ENCODE results near the gene APEH.

Gene APEH

DNA sequence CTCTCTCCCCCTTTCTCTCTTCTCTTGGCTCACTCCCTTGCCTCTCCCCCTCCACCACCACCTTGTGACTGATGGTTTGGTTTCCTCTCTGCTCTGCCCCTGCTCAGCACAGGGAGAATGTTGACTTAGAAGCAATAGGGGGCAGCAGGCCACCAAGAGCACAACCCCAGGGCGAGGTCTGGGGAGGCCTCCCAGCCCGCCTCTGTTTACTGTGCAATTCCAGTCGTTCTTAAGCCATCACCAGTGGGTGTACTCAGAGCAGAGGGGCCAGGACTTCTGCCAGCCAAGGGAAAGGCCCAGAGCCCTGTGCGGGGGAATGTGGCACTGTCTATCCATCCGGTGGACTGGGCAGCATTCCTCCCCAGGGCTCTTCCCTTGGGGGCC lies 5.7 kb upstream of the APEH start:
- H3K9ac ChIP-seq (ENCODE audit: insufficient read length) = no peak overlapping the region
- DNase-seq (ENCODE audit: low read depth, low spot score) = no peak

DNA sequence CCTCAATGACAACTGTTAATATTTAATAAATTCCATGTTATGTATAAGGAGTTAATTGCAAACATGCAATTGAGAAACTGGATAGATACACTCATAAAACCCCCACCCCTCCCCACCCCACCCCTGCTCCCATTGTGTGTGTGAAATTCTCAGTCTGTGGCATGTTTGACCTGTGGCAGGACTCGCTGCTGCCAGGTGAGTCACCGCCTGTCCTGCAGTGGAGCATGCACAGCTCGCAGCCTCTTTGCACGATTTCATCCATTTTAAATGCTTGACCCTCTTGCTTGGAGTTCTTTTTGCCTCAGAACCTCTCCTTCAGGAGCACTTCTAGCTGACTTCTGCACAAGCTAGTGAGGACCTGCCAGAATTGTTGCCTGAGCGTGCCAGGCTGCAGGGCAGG lies 5.3 kb upstream of the APEH start:
- H3K9me3 ChIP-seq (ENCODE audit: low read depth, low read length) = no peaks in the 10 kb centered on the region
- no peak overlapping the region for H3K4me3 ChIP-seq
- H3K36me3 ChIP-seq (ENCODE audit: insufficient read depth, low read length) = no peaks in the 10 kb centered on the region
- no peak overlapping the region for H3K9ac ChIP-seq (ENCODE audit: insufficient read length)
- no peak overlapping the region for H3K27ac ChIP-seq
- no peak for TF ChIP-seq EZH2 (IDR thresholded peaks at IDR 0.05)
- no peak for DNase-seq (ENCODE audit: low read depth, low spot score)

More for the DNA sequence above, 5.7 kb upstream of the APEH start:
- no peak overlapping the region for H3K4me3 ChIP-seq
- no peaks in the 10 kb centered on the region for H3K9me3 ChIP-seq (ENCODE audit: low read depth, low read length)
- TF ChIP-seq POLR2AphosphoS5 (IDR thresholded peaks at IDR 0.05; ENCODE audit: borderline replicate concordance, low read depth, low read length) = no peak
- TF ChIP-seq EZH2 (IDR thresholded peaks at IDR 0.05) = no peak
- no peak for TF ChIP-seq FOXP2 (optimal IDR thresholded peaks at IDR 0.05; ENCODE audit: control extremely low read depth, extremely low read length, insufficient read depth)
- no peak overlapping the region for H3K27ac ChIP-seq
- H3K36me3 ChIP-seq (ENCODE audit: insufficient read depth, low read length) = no peaks in the 10 kb centered on the region

DNA sequence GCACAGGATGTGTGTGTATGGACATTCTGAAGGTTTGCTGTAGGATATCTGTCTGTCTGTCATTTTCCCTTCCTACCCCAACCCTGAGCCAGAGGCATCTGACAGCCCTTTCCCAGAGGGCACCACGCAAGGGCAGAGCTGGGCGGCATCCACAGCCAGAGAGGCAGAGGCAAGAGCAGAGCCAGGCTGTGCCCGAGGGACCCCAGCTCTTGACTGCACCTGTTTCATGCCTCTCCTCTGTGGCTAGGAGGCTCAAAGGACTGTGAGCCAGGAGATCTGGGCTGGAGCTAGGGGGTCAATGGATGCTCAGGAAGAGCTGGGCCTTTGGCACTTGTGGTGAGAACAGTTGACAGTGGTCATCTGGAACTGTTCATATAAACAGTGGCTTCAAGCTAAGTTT lies 4.8 kb upstream of the APEH start:
- no peak overlapping the region for H3K4me3 ChIP-seq
- no peaks in the 10 kb centered on the region for H3K36me3 ChIP-seq (ENCODE audit: insufficient read depth, low read length)
- TF ChIP-seq POLR2AphosphoS5 (IDR thresholded peaks at IDR 0.05; ENCODE audit: borderline replicate concordance, low read depth, low read length) (no peak), EZH2 (IDR thresholded peaks at IDR 0.05) (no peak), FOXP2 (optimal IDR thresholded peaks at IDR 0.05; ENCODE audit: control extremely low read depth, extremely low read length, insufficient read depth) (no peak)
- no peak overlapping the region for H3K9ac ChIP-seq (ENCODE audit: insufficient read length)
- no peak overlapping the region for H3K27ac ChIP-seq
- DNase-seq (ENCODE audit: low read depth, low spot score) = no peak
- H3K9me3 ChIP-seq (ENCODE audit: low read depth, low read length) = no peaks in the 10 kb centered on the region

DNA sequence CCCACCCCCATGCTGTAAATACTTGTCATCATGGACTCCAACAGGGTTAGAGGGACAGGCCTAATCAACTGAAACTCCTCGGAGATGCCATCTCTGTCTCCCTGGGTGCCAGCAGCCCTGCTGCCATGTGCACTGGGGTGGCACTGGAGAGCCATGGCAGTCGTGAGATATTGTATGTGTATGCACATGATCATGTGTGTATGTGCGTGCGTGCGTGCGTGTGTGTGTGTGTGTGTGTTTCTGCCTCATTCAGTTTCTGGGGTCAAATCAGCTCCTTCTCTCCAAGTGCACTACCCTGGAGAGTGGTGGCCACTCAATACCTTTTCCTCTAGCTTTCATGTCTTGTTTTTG lies 3.2 kb upstream of the APEH start:
- Histone ChIP-seq H3K27ac (no peak overlapping the region), H3K9ac (ENCODE audit: insufficient read length) (no peak overlapping the region), H3K36me3 (ENCODE audit: insufficient read depth, low read length) (no peaks in the 10 kb centered on the region), H3K4me3 (no peak overlapping the region), H3K9me3 (ENCODE audit: low read depth, low read length) (no peaks in the 10 kb centered on the region)
- TF ChIP-seq FOXP2 (optimal IDR thresholded peaks at IDR 0.05; ENCODE audit: control extremely low read depth, extremely low read length, insufficient read depth) = no peak
- no peak for TF ChIP-seq EZH2 (IDR thresholded peaks at IDR 0.05)
- no peak for DNase-seq (ENCODE audit: low read depth, low spot score)

DNA sequence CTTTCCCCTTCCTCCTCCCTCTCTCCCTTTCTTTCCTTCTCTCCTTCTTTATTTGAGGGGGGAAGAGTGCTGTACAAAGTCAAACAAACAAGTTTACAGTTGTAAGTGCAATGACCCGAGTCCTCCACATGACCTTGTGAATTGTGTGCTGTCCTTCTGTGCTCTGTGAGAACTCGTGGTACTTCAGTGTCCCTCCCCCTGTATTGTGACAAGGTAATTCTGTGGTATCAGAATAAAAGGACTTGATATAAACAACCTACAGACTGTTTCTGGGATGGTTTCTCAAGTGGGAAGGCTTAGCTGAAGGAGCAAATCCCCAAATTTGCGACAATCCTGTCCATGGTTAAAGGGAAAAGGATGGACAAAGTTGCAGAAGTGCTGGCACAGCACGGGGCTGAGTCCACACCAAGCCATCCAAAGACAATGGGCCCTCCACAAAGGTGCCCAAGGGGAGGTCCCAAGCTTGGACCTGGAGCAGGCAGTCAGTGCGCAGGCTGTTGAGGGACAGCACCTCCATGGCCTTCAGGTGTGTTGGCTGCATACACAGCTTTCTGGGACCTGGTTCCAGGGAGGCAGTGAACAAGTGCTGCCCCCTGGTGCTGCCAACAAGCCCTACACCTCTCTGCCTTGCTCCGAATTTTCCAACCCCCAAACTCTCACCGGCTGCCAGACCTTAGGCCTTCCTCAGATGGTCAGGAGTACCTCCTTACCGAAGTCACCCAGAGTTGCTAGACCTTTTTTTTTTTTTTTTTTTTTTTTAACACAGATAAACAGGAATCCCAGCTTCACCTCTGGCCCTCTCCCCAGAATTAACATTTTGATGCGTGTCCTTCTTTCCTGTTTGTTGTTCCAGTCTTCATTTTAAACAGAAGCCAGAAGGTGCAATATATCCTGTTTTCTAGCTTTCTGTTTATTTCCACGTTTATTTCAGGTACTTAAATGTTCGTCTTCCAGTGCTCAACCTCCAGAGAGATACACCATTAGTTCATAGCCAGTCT lies 2.6 kb upstream of the APEH start:
- H3K27ac ChIP-seq = no peak overlapping the region
- no peaks in the 10 kb centered on the region; the same call in 1 of the 2 replicates for H3K36me3 ChIP-seq (ENCODE audit: insufficient read depth, low read length)
- no peak overlapping the region for H3K4me3 ChIP-seq
- DNase-seq (ENCODE audit: low read depth, low spot score) = no peak
- TF ChIP-seq FOXP2 (optimal IDR thresholded peaks at IDR 0.05; ENCODE audit: control extremely low read depth, extremely low read length, insufficient read depth) (no peak), POLR2AphosphoS5 (IDR thresholded peaks at IDR 0.05; ENCODE audit: borderline replicate concordance, low read depth, low read length) (no peak; the same call in 1 of the 2 replicates), EZH2 (IDR thresholded peaks at IDR 0.05) (no peak)
- H3K9me3 ChIP-seq (ENCODE audit: low read depth, low read length) = no peaks in the 10 kb centered on the region
- H3K9ac ChIP-seq (ENCODE audit: insufficient read length) = no peak overlapping the region

DNA sequence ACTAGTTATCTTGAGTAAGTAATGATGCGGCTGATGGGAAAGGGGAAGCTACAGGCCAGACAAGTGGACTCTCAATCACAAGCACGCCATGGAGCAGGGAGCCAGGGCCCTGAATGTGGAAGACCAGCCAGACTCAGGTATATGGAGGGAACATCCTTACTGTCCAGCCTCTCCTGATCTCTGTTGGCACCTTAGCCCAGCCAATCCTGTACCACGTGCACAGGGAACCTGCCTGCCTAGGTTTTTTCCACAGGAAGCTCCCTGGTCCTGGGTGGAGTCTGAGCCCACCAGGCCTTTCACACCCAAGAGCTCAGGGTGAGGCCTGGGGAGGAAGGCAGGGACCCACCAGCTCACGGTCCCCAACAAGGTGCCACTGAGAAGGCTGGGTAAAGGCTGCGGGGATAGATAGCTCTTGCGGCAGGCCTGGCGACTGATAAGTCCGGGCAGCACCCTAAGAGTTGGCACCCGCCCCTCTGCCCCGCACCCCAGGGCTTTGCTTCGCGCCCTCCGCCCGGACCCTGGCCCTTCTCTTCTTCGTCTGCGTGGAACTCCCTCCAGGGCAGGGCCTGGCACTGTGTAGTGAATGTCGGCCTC lies 933 bp upstream of the APEH start:
- no peak for DNase-seq (ENCODE audit: low read depth, low spot score)
- peak overlapping the region; percentile 69 for H3K9ac ChIP-seq (ENCODE audit: insufficient read length)
- peak overlapping the region; percentile 79 for H3K4me3 ChIP-seq
- H3K27ac ChIP-seq = peak overlapping the region; percentile 60; the same call in 1 of the 2 replicates
- no peaks in the 10 kb centered on the region for H3K9me3 ChIP-seq (ENCODE audit: low read depth, low read length)
- no peak for TF ChIP-seq FOXP2 (optimal IDR thresholded peaks at IDR 0.05; ENCODE audit: control extremely low read depth, extremely low read length, insufficient read depth)
- no peak for TF ChIP-seq POLR2AphosphoS5 (IDR thresholded peaks at IDR 0.05; ENCODE audit: borderline replicate concordance, low read depth, low read length)
- TF ChIP-seq EZH2 (IDR thresholded peaks at IDR 0.05) = no peak
- H3K36me3 ChIP-seq (ENCODE audit: insufficient read depth, low read length) = no peaks in the 10 kb centered on the region; the same call in 1 of the 2 replicates

DNA sequence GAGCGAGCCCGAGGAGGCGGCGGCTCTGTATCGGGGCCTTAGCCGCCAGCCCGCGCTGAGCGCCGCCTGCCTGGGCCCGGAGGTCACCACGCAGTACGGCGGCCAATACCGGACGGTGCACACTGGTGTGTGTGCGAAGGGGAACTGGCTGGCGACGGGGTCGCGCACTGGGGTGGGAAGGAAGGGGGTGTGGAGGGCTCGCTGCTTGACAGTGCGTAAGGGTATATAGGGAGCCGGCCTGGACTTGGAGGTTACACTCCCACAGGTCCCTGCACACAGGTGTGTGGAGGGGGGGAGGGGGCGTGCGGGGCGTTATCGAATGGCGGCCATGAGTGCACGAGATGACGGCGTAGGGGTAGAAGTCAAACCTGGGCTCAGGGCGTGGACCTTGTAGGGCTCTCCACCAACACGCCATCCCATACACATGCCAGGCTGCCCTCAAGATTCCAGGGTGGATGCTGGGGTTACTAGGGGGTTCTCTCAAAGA lies 389 bp downstream of the APEH start:
- peak overlapping the region; percentile 79 for H3K4me3 ChIP-seq
- H3K36me3 ChIP-seq (ENCODE audit: insufficient read depth, low read length) = no peaks in the 10 kb centered on the region; the same call in 1 of the 2 replicates
- TF ChIP-seq EZH2 (IDR thresholded peaks at IDR 0.05) (no peak), FOXP2 (optimal IDR thresholded peaks at IDR 0.05; ENCODE audit: control extremely low read depth, extremely low read length, insufficient read depth) (no peak), POLR2AphosphoS5 (IDR thresholded peaks at IDR 0.05; ENCODE audit: borderline replicate concordance, low read depth, low read length) (no peak)
- peak overlapping the region; percentile 69 for H3K9ac ChIP-seq (ENCODE audit: insufficient read length)
- no peak overlapping the region for H3K27ac ChIP-seq
- DNase-seq (ENCODE audit: low read depth, low spot score) = no peak
- H3K9me3 ChIP-seq (ENCODE audit: low read depth, low read length) = no peaks in the 10 kb centered on the region

DNA sequence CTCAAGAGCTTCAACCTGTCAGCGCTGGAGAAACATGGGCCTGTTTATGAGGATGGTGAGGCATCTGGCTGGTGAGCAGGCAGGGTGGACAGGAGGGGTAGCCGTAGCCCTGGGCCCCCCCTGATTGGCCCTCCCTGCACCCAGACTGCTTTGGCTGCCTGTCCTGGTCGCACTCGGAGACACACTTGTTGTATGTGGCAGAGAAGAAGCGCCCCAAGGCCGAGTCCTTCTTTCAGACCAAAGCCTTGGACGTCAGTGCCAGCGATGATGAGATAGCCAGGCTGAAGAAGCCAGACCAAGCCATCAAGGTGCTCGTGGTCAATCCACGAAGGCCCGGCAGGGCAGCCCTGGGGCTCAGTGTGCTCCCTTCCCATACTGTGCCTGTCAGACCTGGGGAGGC lies 1.8 kb downstream of the APEH start:
- no peak overlapping the region for H3K27ac ChIP-seq

More for the DNA sequence above, 1.8 kb downstream of the APEH start:
- Histone ChIP-seq H3K9me3 (ENCODE audit: low read depth, low read length) (no peaks in the 10 kb centered on the region), H3K4me3 (no peak overlapping the region), H3K36me3 (ENCODE audit: insufficient read depth, low read length) (no peaks in the 10 kb centered on the region; the same call in 1 of the 2 replicates), H3K9ac (ENCODE audit: insufficient read length) (no peak overlapping the region)
- DNase-seq (ENCODE audit: low read depth, low spot score) = no peak
- TF ChIP-seq FOXP2 (optimal IDR thresholded peaks at IDR 0.05; ENCODE audit: control extremely low read depth, extremely low read length, insufficient read depth) (no peak), EZH2 (IDR thresholded peaks at IDR 0.05) (no peak), POLR2AphosphoS5 (IDR thresholded peaks at IDR 0.05; ENCODE audit: borderline replicate concordance, low read depth, low read length) (no peak)

Data from SK-N-MC (cell line).